Thyroid gland (tissue), 4 donors: ENCODE results near the gene COL7A1.

Experiments
- POLR2A ChIP-seq, 2 donors: fragments of 450-650 bp; IDR thresholded peaks; one replicate each; pipeline ENCODE4 v1.6.1; 2017; ENCODE audit warnings: antibody characterized with exemption in 2 of 2, mild to moderate bottlenecking in 2 of 2, moderate library complexity in 1 of 2
- TF ChIP-seq, protein P1 (sequence below), 6 experiments: fragments of 200-600 bp in 3 of 6; fragments of 450-650 bp in 3 of 6; sonication (generic) in 3 of 6; IDR thresholded peaks; one replicate each; pipeline ENCODE4 v1.5.1; 2016 to 2019; ENCODE audit warnings: antibody characterized with exemption in 6 of 6, mild to moderate bottlenecking in 2 of 6, inconsistent platforms in 1 of 6, moderate library complexity in 1 of 6

- TF ChIP-seq, protein P1, sequence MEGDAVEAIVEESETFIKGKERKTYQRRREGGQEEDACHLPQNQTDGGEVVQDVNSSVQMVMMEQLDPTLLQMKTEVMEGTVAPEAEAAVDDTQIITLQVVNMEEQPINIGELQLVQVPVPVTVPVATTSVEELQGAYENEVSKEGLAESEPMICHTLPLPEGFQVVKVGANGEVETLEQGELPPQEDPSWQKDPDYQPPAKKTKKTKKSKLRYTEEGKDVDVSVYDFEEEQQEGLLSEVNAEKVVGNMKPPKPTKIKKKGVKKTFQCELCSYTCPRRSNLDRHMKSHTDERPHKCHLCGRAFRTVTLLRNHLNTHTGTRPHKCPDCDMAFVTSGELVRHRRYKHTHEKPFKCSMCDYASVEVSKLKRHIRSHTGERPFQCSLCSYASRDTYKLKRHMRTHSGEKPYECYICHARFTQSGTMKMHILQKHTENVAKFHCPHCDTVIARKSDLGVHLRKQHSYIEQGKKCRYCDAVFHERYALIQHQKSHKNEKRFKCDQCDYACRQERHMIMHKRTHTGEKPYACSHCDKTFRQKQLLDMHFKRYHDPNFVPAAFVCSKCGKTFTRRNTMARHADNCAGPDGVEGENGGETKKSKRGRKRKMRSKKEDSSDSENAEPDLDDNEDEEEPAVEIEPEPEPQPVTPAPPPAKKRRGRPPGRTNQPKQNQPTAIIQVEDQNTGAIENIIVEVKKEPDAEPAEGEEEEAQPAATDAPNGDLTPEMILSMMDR (IDR thresholded peaks at IDR 0.05), result no peak
- TF ChIP-seq POLR2A (IDR thresholded peaks at IDR 0.05), result no peak
Observed at GRCh38 chr3:48596157-48596556, 1.0 kb upstream of the COL7A1 start.
